GM12874 (cell line): ENCODE data around the gene CBFA2T3.

Source experiments
- TF ChIP-seq, protein P1 (sequence below): IDR thresholded peaks from 2 replicates; pipeline ENCODE4 v1.5.1; 2011; ENCODE audit warnings: low read depth, mild to moderate bottlenecking, control low read depth, low read length, moderate library complexity; ENCODE audit not compliant: insufficient read depth

The CBFA2T3 gene

DNA sequence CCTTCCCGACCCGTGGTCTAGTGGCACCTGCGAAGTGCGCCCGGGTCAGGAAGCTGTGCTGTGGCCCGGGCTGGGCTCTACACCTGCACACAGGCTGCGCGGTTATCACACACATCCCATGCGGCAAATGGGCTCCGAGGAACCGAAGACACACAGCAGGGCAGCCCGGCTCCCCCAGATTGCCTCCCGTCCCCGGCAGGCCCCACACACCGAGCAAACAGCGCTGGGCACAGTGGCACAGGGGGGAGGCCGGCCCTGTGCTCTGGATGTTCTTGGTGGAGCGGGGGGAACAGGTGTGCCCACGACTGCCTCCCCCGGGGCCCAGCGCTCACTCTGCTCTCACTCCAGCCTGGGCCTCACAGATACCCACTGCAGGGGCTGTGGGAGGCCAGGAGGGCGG is 81.7 kb downstream of the CBFA2T3 start:
- TF ChIP-seq, protein P1, sequence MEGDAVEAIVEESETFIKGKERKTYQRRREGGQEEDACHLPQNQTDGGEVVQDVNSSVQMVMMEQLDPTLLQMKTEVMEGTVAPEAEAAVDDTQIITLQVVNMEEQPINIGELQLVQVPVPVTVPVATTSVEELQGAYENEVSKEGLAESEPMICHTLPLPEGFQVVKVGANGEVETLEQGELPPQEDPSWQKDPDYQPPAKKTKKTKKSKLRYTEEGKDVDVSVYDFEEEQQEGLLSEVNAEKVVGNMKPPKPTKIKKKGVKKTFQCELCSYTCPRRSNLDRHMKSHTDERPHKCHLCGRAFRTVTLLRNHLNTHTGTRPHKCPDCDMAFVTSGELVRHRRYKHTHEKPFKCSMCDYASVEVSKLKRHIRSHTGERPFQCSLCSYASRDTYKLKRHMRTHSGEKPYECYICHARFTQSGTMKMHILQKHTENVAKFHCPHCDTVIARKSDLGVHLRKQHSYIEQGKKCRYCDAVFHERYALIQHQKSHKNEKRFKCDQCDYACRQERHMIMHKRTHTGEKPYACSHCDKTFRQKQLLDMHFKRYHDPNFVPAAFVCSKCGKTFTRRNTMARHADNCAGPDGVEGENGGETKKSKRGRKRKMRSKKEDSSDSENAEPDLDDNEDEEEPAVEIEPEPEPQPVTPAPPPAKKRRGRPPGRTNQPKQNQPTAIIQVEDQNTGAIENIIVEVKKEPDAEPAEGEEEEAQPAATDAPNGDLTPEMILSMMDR, result no peak

DNA sequence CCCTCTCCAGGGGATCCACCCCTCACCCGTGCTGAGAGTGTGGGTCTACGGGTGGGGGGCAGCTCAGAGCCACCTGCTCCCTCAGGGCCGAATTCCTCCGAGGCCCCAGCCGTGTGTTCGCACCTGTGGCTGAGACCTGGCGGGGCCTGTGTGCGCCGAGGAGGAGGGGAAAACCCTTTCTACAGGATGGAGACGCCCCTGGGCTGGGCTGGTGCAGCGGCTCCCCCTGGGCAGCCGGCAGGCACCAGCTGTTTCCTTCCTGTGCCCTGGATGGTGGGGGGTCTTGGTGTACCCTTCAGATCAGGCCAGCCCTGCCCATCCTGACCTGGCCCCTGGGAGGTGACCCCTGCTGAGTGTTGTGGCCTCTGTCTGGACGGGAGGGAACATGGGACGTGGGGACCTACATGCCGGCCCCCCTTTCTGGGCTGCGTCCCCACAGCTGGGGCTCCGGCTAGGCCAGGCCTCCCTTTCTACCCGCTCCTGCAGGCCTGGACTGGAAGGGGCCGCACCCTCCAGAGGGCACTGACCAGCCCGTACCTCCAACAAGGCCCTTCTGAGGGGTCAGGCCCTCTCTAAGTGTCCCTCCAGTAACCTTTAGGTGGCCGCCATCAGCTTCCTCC is 82.2 kb downstream of the CBFA2T3 start:
- TF ChIP-seq, protein P1, result no peak

DNA sequence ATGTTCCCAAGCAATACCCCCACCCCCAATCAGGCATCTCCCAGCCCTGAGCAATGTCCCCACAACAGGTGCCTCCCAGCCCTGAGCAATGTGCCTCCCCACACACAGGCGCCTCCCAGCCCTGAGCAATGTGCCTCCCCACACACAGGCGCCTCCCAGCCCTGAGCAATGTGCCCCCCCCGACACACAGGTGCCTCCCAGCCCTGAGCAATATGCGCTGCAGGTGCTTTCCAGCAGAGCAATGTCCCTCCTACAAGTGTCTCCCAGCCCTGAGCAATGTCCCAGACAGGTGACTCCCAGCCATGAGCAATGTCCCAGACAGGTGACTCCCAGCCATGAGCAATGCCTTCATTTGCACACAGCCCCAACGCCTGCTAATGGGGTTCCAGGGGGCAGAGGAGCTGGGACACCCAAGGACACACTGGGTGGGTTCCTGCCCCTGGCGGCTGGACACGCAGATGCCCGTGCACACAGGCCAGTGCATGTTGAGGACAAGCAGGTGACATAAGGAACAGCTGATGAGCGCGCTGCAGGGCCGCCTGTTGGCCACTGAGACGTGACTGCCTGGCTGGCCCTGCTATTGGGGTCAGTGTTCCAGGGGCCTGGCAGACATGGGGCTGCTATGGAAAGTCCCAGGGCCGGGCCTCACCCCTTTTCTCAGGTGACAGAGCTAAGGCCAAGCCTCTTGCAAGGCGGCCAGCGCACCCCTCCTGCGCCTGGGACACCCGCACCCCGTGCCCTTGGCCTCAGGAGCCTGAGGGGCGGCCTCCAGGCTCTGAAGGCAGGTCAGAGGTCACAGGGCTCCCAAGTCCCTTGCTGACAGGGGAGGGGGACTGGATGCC is 83.7 kb downstream of the CBFA2T3 start:
- TF ChIP-seq, protein P1, result no peak

DNA sequence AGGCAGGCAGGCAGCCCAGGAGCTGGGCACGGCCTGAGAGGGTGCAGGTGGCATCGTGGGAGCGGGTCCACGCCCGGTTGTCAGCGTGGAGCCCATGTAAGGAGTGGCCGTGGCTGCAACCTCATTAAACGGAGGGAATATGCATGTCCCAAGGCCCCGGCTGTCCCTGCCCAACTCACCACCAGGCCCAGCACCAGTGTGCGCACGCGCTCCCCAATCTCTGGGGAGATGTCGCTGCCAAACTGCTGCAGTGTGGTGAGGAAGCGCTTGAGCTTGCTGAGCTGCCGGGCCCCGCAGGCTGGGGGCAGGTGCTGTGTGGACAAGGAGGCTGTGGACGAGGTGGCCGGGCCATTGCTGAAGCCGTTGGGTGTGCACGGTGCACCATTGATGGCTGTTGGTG is 84.9 kb downstream of the CBFA2T3 start:
- TF ChIP-seq, protein P1, result no peak

DNA sequence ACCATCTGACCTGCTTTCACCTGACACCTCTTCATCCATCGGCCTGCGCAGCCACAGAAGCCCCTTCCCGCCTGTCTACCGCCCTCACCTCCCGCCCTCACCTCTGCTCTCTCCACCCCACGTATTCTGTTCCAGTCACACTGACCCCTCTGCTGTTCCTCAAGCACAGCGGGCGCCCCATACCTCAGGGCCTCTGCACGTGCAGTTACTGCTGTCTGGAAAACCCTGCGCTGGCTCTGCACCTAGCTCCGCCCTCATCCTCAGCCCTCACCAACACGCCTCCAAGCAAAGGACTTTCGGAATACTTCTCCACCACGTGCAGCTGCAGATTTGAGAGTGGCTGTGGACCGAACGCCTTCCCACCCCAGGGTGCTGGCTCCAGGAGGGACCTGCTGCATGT is 85.9 kb downstream of the CBFA2T3 start:
- TF ChIP-seq, protein P1, result no peak

DNA sequence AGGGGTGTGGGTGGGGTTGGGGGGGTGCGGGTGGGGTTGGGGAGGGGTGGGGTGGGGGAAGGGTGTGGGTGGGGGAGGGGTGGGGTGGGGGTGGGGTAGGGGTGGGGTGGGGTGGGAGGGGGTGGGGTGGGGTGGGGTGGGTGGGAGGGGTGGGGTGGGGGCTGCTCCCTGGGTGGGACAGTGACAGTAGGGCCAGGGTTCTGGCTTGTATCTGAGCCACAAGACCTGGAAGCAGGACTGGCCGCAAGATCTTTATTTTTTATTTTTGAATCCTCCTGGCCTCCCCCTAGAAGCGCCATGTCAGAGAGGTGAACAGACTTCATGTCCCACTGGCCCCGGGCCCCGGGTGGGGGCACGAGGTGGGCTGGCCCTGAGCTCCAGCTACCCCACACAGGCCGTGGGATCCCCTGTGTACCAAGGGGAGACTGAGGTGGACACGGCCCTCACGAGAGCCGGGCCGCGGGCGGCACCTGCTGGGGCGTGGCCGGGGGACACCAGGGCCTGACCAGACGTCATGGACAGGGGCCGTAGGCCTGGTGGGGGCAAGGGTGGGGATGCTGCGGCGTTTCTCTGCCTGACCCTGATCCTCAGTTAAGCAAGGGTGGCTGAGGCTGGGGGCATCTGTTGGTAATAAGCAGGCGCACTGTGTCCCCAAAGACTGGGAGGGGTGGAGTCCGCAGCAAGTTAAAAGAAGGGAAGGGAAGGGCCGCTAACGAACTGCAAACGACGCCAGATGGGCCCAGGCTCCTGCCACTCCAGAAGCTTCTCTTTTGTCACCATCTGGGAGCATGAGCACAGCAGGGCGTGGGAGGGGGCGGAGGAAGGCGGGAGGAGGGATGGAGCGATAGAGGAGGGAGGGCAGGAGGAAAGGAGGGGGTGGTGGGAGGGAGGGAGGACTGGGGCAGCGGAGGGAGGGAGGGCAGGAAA is 88.3 kb downstream of the CBFA2T3 start:
- TF ChIP-seq, protein P1, result no peak

DNA sequence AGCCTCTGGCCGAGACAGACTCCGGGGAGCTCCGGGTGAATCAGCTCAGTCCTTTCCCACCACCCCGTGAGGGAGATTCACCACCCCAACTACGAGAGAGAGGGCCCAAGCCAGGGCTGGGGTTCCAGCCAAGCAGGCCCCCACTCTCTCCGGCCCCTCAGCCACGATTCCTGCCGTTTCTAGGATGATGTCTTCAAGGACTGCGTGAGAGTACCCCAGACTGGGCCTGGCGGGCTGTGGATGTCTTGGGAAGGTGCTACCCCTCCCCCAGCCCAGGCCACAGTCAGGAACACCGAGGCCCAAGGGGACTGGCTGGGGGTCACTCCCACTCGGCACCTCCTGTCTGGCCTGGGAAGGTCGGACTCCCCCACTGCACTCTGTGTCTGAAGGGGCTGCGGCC is 89.0 kb downstream of the CBFA2T3 start:
- TF ChIP-seq, protein P1, result no peak
